ENCODE data around the gene EME2. TPM values are rescaled to one million over a fixed set of nuclear protein-coding genes. Genes with fewer than 3 reads are reported as not detected.

EME2 gene
- total RNA-seq, 1 donor from 2014 or later = 23.3 TPM

DNA sequence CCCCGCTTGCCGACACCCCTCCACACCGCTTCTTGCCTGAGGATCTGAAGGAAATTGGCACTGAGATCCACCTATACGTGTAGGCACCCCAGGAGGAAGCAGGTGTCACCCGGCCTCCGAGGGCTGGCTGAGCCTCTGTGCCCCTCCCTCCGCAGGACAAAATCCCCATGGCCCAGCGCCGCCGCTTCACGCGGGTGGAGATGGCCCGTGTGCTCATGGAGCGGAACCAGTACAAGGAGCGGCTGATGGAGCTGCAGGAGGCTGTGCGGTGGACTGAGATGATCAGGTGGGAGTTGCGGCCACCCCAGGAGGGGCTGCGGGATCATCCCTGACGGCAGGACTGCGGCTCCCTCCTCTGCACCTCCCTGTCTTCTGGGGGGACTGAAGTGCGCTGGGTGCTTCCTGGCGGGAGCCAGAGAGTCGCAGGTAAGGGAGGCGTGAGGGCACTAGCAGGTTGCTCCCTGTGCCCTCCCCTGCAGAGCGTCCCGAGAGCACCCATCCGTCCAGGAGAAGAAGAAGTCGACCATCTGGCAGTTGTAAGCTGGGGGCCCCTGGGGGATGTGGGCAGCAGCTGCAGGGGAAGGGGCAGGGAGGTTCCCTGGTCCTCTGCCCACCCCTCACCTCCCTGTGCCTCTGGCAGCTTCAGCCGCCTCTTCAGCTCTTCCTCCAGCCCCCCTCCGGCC, 10.3 kb upstream of the EME2 start:
- Histone ChIP-seq H4K20me1 (ENCODE audit: insufficient read depth, low read length) (peaks cover 12% of the 10 kb centered on the region), H3K79me2 (ENCODE audit: insufficient read depth, low read length) (no peaks in the 10 kb centered on the region), H2AFZ (ENCODE audit: low read depth, low read length) (no peak overlapping the region), H3K27ac (ENCODE audit: low read depth, low read length) (no peak overlapping the region), H3K9ac (ENCODE audit: low read length) (no peak overlapping the region), H3K27me3 (ENCODE audit: insufficient read depth, low read length) (no peaks in the 10 kb centered on the region), H3K4me3 (ENCODE audit: insufficient read depth, low read depth, low read length) (no peak overlapping the region), H3K4me2 (ENCODE audit: low read length) (no peak overlapping the region), H3K9me3 (ENCODE audit: insufficient read depth, low read depth, low read length) (no peaks in the 10 kb centered on the region), H3K4me1 (ENCODE audit: insufficient read depth, low read length) (no peaks in the 10 kb centered on the region), H3K36me3 (ENCODE audit: insufficient read depth, low read length) (peaks cover 2% of the 10 kb centered on the region)
- FAIRE-seq = no peak
- no peak for DNase-seq (ENCODE audit: low read depth)
- Mint-ChIP-seq H3K27ac (ENCODE audit: unreplicated experiment) (no peak overlapping the region), H3K27me3 (ENCODE audit: low read depth, unreplicated experiment) (no peaks in the 10 kb centered on the region), H3K4me1 (ENCODE audit: low read depth, unreplicated experiment) (no peaks in the 10 kb centered on the region), H3K9me3 (ENCODE audit: unreplicated experiment) (no peaks in the 10 kb centered on the region), H3K4me3 (ENCODE audit: unreplicated experiment) (no peak overlapping the region), H3K36me3 (ENCODE audit: low read depth, unreplicated experiment) (peaks cover 6% of the 10 kb centered on the region)
- no peak for TF ChIP-seq EZH2 (IDR thresholded peaks at IDR 0.05; ENCODE audit: insufficient read depth, low read length)
- TF ChIP-seq CTCF (IDR thresholded peaks at IDR 0.05; ENCODE audit: insufficient read depth, low read depth, low read length) = no peak

GRCh38 chr16:1762879-1763520, 9.6 kb upstream of the EME2 start:
- no peak overlapping the region for H3K27ac ChIP-seq (ENCODE audit: low read depth, low read length)
- no peak overlapping the region for H2AFZ ChIP-seq (ENCODE audit: low read depth, low read length)
- DNase-seq (ENCODE audit: low read depth) (no peak), FAIRE-seq (no peak)
- peaks cover 2% of the 10 kb centered on the region for H3K36me3 ChIP-seq (ENCODE audit: insufficient read depth, low read length)
- H3K27me3 ChIP-seq (ENCODE audit: insufficient read depth, low read length) = no peaks in the 10 kb centered on the region
- H3K4me3 ChIP-seq (ENCODE audit: insufficient read depth, low read depth, low read length) = no peak overlapping the region
- no peak overlapping the region for H3K27ac Mint-ChIP-seq (ENCODE audit: unreplicated experiment)
- no peak overlapping the region for H3K4me3 Mint-ChIP-seq (ENCODE audit: unreplicated experiment)
- H4K20me1 ChIP-seq (ENCODE audit: insufficient read depth, low read length) = peaks cover 17% of the 10 kb centered on the region
- no peaks in the 10 kb centered on the region for H3K4me1 ChIP-seq (ENCODE audit: insufficient read depth, low read length)
- no peak overlapping the region for H3K9ac ChIP-seq (ENCODE audit: low read length)
- H3K36me3 Mint-ChIP-seq (ENCODE audit: low read depth, unreplicated experiment) = peaks cover 6% of the 10 kb centered on the region
- no peaks in the 10 kb centered on the region for H3K9me3 Mint-ChIP-seq (ENCODE audit: unreplicated experiment)
- TF ChIP-seq EZH2 (IDR thresholded peaks at IDR 0.05; ENCODE audit: insufficient read depth, low read length) (no peak), CTCF (IDR thresholded peaks at IDR 0.05; ENCODE audit: insufficient read depth, low read depth, low read length) (no peak)
- no peak overlapping the region for H3K4me2 ChIP-seq (ENCODE audit: low read length)
- no peaks in the 10 kb centered on the region for H3K79me2 ChIP-seq (ENCODE audit: insufficient read depth, low read length)
- no peaks in the 10 kb centered on the region for H3K27me3 Mint-ChIP-seq (ENCODE audit: low read depth, unreplicated experiment)
- H3K4me1 Mint-ChIP-seq (ENCODE audit: low read depth, unreplicated experiment) = no peaks in the 10 kb centered on the region
- H3K9me3 ChIP-seq (ENCODE audit: insufficient read depth, low read depth, low read length) = no peaks in the 10 kb centered on the region

Data from astrocyte (in vitro differentiated cells and primary cell).